SW480 (cell line): ENCODE data around the gene PCLO.

Experiments used
- DNase-seq: peaks from one replicate; pipeline ENCODE4 v3.0.0-alpha.2; 2016; ENCODE audit warnings: low spot score

PCLO gene, protein sequence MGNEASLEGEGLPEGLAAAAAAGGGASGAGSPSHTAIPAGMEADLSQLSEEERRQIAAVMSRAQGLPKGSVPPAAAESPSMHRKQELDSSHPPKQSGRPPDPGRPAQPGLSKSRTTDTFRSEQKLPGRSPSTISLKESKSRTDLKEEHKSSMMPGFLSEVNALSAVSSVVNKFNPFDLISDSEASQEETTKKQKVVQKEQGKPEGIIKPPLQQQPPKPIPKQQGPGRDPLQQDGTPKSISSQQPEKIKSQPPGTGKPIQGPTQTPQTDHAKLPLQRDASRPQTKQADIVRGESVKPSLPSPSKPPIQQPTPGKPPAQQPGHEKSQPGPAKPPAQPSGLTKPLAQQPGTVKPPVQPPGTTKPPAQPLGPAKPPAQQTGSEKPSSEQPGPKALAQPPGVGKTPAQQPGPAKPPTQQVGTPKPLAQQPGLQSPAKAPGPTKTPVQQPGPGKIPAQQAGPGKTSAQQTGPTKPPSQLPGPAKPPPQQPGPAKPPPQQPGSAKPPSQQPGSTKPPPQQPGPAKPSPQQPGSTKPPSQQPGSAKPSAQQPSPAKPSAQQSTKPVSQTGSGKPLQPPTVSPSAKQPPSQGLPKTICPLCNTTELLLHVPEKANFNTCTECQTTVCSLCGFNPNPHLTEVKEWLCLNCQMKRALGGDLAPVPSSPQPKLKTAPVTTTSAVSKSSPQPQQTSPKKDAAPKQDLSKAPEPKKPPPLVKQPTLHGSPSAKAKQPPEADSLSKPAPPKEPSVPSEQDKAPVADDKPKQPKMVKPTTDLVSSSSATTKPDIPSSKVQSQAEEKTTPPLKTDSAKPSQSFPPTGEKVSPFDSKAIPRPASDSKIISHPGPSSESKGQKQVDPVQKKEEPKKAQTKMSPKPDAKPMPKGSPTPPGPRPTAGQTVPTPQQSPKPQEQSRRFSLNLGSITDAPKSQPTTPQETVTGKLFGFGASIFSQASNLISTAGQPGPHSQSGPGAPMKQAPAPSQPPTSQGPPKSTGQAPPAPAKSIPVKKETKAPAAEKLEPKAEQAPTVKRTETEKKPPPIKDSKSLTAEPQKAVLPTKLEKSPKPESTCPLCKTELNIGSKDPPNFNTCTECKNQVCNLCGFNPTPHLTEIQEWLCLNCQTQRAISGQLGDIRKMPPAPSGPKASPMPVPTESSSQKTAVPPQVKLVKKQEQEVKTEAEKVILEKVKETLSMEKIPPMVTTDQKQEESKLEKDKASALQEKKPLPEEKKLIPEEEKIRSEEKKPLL (N-terminal part only)

DNA sequence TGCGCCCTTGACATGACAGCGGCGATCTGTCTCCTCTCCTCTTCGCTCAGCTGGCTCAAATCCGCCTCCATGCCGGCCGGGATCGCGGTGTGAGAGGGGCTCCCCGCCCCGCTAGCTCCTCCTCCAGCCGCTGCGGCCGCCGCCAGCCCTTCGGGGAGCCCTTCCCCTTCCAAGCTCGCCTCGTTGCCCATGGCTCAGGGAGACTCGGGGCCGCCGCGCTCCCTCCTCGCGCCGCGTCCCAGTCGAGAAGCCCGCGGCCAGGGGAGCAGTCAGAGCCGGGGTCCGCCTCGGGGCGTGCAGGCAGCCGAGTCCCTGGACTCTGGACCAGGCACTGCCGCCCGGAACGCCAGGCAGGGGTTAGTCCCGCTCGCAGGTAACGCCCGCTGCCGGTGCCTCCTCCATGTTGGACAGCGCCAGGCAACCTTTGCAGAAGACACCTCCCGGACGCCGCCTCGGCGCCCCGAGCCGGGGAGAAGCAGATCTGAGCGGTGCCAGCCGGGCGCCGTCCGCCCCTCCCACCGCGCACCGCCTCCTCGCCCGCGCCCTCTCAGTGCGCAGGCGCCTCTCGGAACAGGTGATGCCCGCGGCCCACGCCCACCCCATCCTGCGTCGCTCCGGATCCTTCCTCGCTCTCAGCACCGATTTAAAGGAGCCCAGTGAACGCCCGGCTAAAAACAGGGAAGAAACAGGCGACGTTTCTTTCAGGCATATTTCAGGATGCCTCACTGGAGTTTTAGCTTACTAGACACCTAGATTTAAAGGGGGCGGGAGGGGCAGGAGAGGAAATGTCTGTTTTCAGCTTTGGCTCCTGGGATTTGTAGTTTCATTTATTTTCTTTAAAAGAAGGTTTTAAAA is at the start of gene PCLO:
Gene PCLO, minus strand, starts transcription at position 483 of the 855 bp plus-strand sequence. Its CDS starts 292 bp downstream, at position 191.
- peak; percentile 99 for DNase-seq

DNA sequence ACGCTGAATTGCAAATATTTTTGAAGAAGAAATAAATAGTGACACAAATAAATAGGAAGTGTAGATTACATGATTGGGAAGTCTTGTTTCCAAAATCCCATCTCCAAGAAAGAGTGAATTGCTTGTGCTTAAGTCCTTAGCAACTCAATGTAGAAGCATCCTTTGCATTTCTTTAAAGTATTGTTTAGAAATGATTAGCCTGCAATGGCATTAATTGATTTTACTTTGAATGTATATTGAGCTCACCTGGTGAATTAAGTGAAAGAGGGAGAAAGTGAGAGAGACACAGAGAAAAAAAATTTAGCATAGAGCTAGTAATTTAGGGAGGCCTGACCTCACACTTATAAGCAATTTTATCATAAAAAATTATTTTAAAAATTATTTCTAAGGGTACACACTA is 49.0 kb upstream of the PCLO start:
- DNase-seq, result no peak

GRCh38 chr7:83210479-83210878 is 47.8 kb upstream of the PCLO start:
- DNase-seq, result no peak

- DNase-seq, result no peak
These were observed 42.0 kb upstream of the PCLO start for GRCh38 chr7:83204715-83205114.

- DNase-seq, result no peak
These were observed 38.7 kb upstream of the PCLO start for GRCh38 chr7:83201355-83201754.

GRCh38 chr7:83190659-83191389 is 28.1 kb upstream of the PCLO start:
- DNase-seq, result no peak

- DNase-seq, result no peak
These were observed 16.1 kb upstream of the PCLO start for GRCh38 chr7:83178796-83179195.

- DNase-seq, result no peak
These were observed 15.4 kb upstream of the PCLO start for GRCh38 chr7:83178066-83178465.

DNA sequence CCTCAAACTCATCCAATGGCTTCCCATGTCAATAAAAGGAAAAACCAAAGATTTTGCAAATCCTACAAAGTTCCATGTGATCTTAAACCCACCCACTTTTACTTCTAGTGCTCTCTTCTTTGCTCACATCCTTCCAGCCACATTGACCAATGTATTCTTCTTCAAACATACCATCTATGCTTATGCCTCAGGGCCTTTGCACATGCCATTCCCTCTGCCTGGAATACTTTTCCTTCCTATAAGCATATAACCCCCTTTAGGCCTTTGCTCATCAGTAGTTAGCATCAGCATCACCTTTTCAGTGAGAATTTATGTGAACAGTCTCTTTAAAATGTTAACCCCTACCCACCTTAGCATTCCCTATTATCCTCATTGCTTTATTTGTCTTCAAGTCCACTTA is 11.0 kb upstream of the PCLO start:
- no peak for DNase-seq

DNA sequence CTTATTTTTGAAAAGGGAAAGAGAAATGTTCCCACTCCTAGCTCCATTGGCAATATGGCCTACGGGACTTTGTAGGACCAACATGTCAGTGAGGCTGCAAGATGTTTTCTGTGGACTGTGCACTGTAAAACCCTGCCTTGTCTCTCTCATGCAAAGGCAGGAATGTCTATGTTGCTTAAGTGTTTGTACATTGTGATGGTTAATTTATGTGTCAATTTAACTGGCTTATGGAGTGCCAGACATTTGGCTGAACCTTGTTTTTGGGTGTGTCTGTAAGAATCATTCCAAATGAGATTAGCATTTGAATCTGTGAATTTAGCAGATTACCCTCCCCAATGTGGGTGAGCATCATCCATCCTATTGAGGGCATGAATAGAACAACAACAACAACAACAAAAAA is 4.1 kb upstream of the PCLO start:
- no peak for DNase-seq

GRCh38 chr7:83161899-83162401 is 734 bp downstream of the PCLO start:
- DNase-seq, result peak; percentile 43

DNA sequence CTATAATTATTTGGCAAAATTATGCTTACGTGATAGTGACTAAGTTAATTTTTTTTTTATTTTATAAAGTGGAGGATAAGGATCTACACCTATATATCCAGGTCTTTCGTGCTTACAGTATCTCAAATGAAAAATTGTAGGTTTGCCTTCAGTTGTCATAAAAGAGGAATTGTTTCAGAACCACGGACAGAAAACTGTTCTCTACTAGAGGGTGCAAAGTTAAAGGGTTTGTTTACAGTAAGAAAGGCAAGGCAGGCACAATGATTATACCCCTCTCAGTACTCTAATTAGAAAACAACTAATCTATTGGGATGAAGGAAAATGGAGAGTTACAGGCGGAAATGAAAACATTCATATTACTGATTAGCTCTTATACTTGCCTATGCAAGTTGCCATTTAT is 1.5 kb downstream of the PCLO start:
- DNase-seq, result peak; percentile 17

DNA sequence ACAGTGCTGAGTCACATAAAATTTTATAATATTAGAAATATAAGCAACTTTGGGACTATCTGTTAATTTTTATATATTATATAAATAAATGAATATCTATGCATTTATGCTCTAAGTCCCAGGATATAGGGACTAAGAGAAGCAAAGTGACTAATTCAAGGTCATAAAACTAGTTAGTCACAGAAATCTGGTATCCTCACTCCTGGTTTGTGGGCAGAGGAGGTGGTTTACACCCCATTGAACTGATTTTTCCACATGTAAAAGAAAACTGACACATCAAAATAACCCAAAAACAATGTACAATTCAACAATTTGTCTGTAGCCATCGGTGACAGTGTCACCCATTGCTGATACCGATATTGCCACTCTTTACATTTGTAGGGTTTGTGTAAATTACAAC is 3.0 kb downstream of the PCLO start:
- DNase-seq, result peak; percentile 16

DNA sequence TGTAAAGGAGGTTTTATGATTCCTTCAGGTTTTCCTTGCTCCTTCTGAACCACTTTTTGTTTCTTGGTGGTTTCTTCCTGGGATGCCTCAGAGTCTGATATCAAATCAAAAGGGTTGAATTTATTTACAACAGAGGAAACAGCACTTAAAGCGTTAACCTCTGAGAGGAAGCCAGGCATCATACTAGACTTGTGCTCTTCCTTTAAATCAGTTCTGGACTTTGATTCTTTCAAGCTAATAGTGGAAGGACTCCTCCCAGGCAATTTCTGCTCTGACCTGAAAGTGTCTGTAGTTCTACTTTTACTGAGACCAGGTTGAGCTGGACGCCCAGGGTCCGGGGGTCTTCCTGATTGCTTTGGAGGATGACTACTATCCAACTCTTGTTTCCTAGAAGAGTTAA is 6.7 kb downstream of the PCLO start:
- no peak for DNase-seq

- no peak for DNase-seq
These were observed 7.3 kb downstream of the PCLO start for GRCh38 chr7:83155407-83155806.

GRCh38 chr7:83153419-83153818 is 9.3 kb downstream of the PCLO start:
- DNase-seq, result no peak

DNA sequence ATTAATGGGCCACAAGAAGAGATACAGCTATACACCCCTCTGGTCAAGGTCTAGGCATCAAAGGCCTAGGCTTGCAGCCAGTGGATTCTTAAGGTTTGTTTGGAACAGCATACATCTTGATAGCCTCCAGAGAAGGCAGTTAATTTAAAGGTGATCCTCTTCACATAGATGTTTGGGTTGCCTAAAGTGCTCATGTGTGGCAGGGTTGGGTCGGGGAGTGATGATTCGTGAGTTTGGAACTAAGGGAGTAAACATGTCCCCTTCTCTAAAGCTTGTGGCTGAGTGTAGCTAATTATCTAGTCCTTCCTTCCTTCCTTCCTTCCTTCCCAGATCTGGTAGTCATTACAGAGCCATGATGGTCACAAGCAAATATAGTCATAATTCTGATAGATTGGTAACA is 12.4 kb downstream of the PCLO start:
- DNase-seq, result peak; percentile 34

DNA sequence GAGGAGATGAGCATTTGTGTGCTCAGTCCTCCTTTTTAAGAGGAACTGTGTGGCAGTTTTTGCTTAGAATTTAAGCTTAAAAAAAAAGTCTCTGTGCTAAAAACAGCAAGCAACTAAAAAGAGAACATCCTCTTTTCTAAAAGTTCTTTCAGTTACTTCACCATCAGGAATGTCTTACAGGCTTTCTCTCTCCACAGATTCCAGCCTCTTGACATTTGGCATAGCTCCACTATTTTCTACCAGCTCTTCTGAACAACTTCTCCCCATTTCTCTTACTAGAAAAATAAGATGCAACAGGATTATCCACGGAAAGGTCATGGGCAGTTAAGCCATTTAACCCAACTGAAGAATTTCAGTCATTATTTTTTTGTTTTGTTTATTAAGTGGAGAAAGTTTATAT is 13.2 kb downstream of the PCLO start:
- DNase-seq, result no peak

- DNase-seq, result no peak
These were observed 13.9 kb downstream of the PCLO start for GRCh38 chr7:83148776-83149175.

DNA sequence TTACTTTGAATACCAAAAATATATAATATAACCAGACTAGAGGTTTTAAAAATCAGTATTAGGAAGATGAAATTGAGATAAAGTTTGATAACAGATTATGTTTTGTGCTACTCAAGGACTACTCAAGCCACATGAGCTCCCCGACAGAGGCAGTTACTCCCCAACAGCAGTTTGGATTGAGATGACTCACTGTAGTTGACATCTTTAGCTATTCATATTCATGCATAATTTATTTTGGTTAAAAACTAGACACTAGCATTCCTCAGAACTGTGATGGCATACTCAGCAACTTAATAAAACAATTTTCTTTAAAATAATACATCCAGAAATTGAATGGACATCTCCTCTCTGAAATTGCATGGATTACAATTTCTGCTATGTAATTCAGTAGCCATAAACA is 19.6 kb downstream of the PCLO start:
- no peak for DNase-seq

DNA sequence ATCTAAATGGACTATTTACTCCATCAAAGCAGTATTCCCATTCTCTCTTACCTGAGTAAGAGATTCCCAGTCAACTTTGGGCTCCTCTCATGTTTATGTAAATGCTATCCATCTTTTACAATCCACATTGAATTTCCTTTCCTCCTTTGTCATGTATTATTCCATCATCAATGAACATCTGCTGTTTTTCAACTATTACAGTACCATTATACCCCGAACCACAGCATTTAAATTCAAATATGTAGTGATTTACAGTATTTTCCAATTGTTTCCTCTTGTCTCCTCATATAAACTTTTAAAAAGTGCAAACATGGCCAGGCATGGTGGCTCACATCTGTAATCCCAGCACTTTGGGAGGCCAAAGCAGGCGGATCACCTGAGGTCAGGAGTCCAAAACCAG is 20.3 kb downstream of the PCLO start:
- no peak for DNase-seq
